IMR-90 (cell line): ENCODE data around the gene UQCRC1. TPM values are rescaled to one million over a fixed set of nuclear protein-coding genes. Genes with fewer than 3 reads are reported as not detected.

Experiments used
- ATAC-seq: fragments of 200-7000 bp; cut with Tn5 transposase; 2 replicates; pipeline ENCODE4 v1.9.1; 2020; ENCODE audit warnings: low read depth, mild to moderate bottlenecking, moderate library complexity
- BruUV-seq: library from RNA; stranded (reverse); fragments of 400-500 nt; replicated peaks from 2 replicates; lab custom pipeline; 2021; lab: Mats Ljungman, UMichigan
- CTCF ChIA-PET: fragments of 300-600 bp; formaldehyde crosslinking; extraction: SDS; loops from one replicate; lab custom pipeline; 2021; ENCODE audit warnings: antibody characterized with exemption; lab: Yijun Ruan, JAX
- POLR2A ChIA-PET: fragments of 300-600 bp; sonication (Branson Sonifier 250); formaldehyde crosslinking; loops from one replicate; lab custom pipeline; 2022; ENCODE audit warnings: antibody characterized with exemption; ENCODE audit not compliant: unreplicated experiment; lab: Charles Lee
- DNase-seq: peaks from one replicate; pipeline ENCODE4 v3.0.0; 2013
- H2AFZ ChIP-seq: replicated peaks from 2 replicates; pipeline ENCODE3; 2013; ENCODE audit warnings: low read length, mild to moderate bottlenecking; ENCODE audit not compliant: poor library complexity
- H2AK5ac ChIP-seq: 2 replicates; pipeline ENCODE4 v1.6.1; 2013; ENCODE audit warnings: low read depth, low read length, inconsistent platforms
- H2AK9ac ChIP-seq: replicated peaks from 2 replicates; pipeline ENCODE3; 2013; ENCODE audit warnings: mild to moderate bottlenecking, low read depth, low read length, moderate library complexity; ENCODE audit not compliant: poor library complexity
- H2BK120ac ChIP-seq: 2 replicates; pipeline ENCODE4 v1.6.1; 2013; ENCODE audit warnings: low read depth, low read length, inconsistent platforms
- H2BK15ac ChIP-seq: 3 replicates; pipeline ENCODE4 v1.6.1; 2013; ENCODE audit warnings: low read depth, low read length, inconsistent platforms
- H2BK20ac ChIP-seq: 2 replicates; pipeline ENCODE4 v1.6.1; 2013; ENCODE audit warnings: low read depth, mild to moderate bottlenecking, inconsistent platforms, low read length, moderate library complexity
- H2BK5ac ChIP-seq: 2 replicates; pipeline ENCODE4 v1.6.1; 2013; ENCODE audit warnings: mild to moderate bottlenecking, low read depth, low read length, inconsistent platforms; ENCODE audit not compliant: poor library complexity, severe bottlenecking
- H3K14ac ChIP-seq: replicated peaks from 2 replicates; pipeline ENCODE4 v1.6.1; 2013; ENCODE audit warnings: low read depth, low read length, inconsistent platforms
- H3K18ac ChIP-seq: 2 replicates; pipeline ENCODE4 v1.6.1; 2013; ENCODE audit warnings: low read depth, low read length, control low read depth
- H3K23ac ChIP-seq: 2 replicates; pipeline ENCODE4 v1.6.1; 2013; ENCODE audit warnings: low read depth, low read length, inconsistent platforms
- H3K27ac ChIP-seq: 2 replicates; pipeline ENCODE4 v1.5.1; 2013; ENCODE audit warnings: mild to moderate bottlenecking, control low read depth, low read length; ENCODE audit not compliant: insufficient read depth
- H3K27me3 ChIP-seq: 2 replicates; pipeline ENCODE4 v1.6.1; 2013; ENCODE audit warnings: low read length; ENCODE audit not compliant: control insufficient read depth, insufficient read depth
- H3K36me3 ChIP-seq: 2 replicates; pipeline ENCODE4 v1.6.1; 2013; ENCODE audit warnings: low read length, mixed read lengths; ENCODE audit not compliant: control insufficient read depth, insufficient read depth
- H3K4ac ChIP-seq: 2 replicates; pipeline ENCODE4 v1.6.1; 2013; ENCODE audit warnings: low read depth, low read length, inconsistent platforms
- H3K4me1 ChIP-seq: 2 replicates; pipeline ENCODE4 v1.6.1; 2013; ENCODE audit warnings: low read length, mixed read lengths; ENCODE audit not compliant: control insufficient read depth, insufficient read depth
- H3K4me2 ChIP-seq: 2 replicates; pipeline ENCODE4 v1.6.1; 2013; ENCODE audit warnings: low read depth, mild to moderate bottlenecking, control low read depth, low read length, moderate library complexity
- H3K4me3 ChIP-seq: 2 replicates; pipeline ENCODE4 v1.5.1; 2013; ENCODE audit warnings: low read depth, mild to moderate bottlenecking, control low read depth, low read length, moderate library complexity; ENCODE audit not compliant: insufficient read depth
- H3K56ac ChIP-seq: 2 replicates; pipeline ENCODE4 v1.6.1; 2013; ENCODE audit warnings: low read length, inconsistent platforms; ENCODE audit not compliant: insufficient read depth; ENCODE audit errors: extremely low read depth
- H3K79me1 ChIP-seq, 2 experiments: 2 replicates each; pipeline ENCODE4 v1.6.1; 2013; ENCODE audit warnings: low read length in 2 of 2, inconsistent platforms in 1 of 2, low read depth in 1 of 2
- H3K9ac ChIP-seq: 2 replicates; pipeline ENCODE4 v1.6.1; 2013; ENCODE audit warnings: low read depth, low read length, control low read depth
- H3K9me1 ChIP-seq: 2 replicates; pipeline ENCODE4 v1.6.1; 2013; ENCODE audit warnings: low read length, inconsistent platforms; ENCODE audit not compliant: insufficient read depth
- H3K9me3 ChIP-seq: 2 replicates; pipeline ENCODE4 v1.6.1; 2013; ENCODE audit warnings: low read length; ENCODE audit not compliant: control insufficient read depth, insufficient read depth
- H4K20me1 ChIP-seq: 2 replicates; pipeline ENCODE4 v1.6.1; 2013; ENCODE audit warnings: low read length, inconsistent platforms; ENCODE audit not compliant: insufficient read depth
- H4K5ac ChIP-seq: 2 replicates; pipeline ENCODE4 v1.6.1; 2013; ENCODE audit warnings: mild to moderate bottlenecking, low read depth, low read length, control low read depth
- H4K8ac ChIP-seq, 2 experiments: 2 replicates each; pipeline ENCODE4 v1.6.1; 2013; ENCODE audit warnings: low read depth in 2 of 2, low read length in 2 of 2, control low read depth in 1 of 2, inconsistent platforms in 1 of 2
- H4K91ac ChIP-seq: 2 replicates; pipeline ENCODE4 v1.6.1; 2013; ENCODE audit warnings: low read depth, low read length, inconsistent platforms; ENCODE audit not compliant: insufficient read depth
- BHLHE40 ChIP-seq: fragments of 150-350 bp; IDR thresholded peaks from 2 replicates; pipeline ENCODE4 v1.6.1; 2016; ENCODE audit warnings: mild to moderate bottlenecking, low read depth, low read length
- CEBPB ChIP-seq: IDR thresholded peaks from 2 replicates; pipeline ENCODE4 v1.6.1; 2012; ENCODE audit warnings: low read depth, low read length, improper control_type of control experiment
- CHD1 ChIP-seq: IDR thresholded peaks from 2 replicates; pipeline ENCODE4 v1.6.1; 2012; ENCODE audit warnings: low read depth, low read length, improper control_type of control experiment
- CTCF ChIP-seq: conservative IDR thresholded peaks from 2 replicates; pipeline ENCODE4 v1.5.1; 2012; ENCODE audit warnings: mild to moderate bottlenecking, low read depth, low read length, improper control_type of control experiment
- ELK1 ChIP-seq: fragments of 150-350 bp; IDR thresholded peaks from 2 replicates; pipeline ENCODE4 v1.6.1; 2016; ENCODE audit warnings: low read depth, mild to moderate bottlenecking, low read length, moderate library complexity, borderline replicate concordance
- FOS ChIP-seq: fragments of 150-350 bp; IDR thresholded peaks from 2 replicates; pipeline ENCODE4 v1.6.1; 2016; ENCODE audit warnings: low read depth, low read length
- MAFK ChIP-seq: IDR thresholded peaks from 2 replicates; pipeline ENCODE4 v1.6.1; 2012; ENCODE audit warnings: low read depth, low read length, improper control_type of control experiment
- MAZ ChIP-seq: IDR thresholded peaks from 2 replicates; pipeline ENCODE4 v1.6.1; 2012; ENCODE audit warnings: low read depth, mild to moderate bottlenecking, low read length, improper control_type of control experiment, moderate library complexity, borderline replicate concordance
- MXI1 ChIP-seq: IDR thresholded peaks from 2 replicates; pipeline ENCODE4 v1.6.1; 2012; ENCODE audit warnings: low read depth, mild to moderate bottlenecking, low read length, moderate library complexity, borderline replicate concordance
- NFE2L2 ChIP-seq: fragments of 150-350 bp; IDR thresholded peaks from 2 replicates; pipeline ENCODE4 v1.6.1; 2016; ENCODE audit warnings: low read depth, mild to moderate bottlenecking, low read length
- POLR2A ChIP-seq: IDR thresholded peaks from 2 replicates; pipeline ENCODE4 v1.6.1; 2012; ENCODE audit warnings: mild to moderate bottlenecking, low read depth, low read length
- RAD21 ChIP-seq: IDR thresholded peaks from 2 replicates; pipeline ENCODE4 v1.6.1; 2012; ENCODE audit warnings: low read length, improper control_type of control experiment
- RCOR1 ChIP-seq: IDR thresholded peaks from 2 replicates; pipeline ENCODE4 v1.6.1; 2012; ENCODE audit warnings: mild to moderate bottlenecking, low read length, improper control_type of control experiment; ENCODE audit not compliant: insufficient replicate concordance
- RFX5 ChIP-seq: IDR thresholded peaks from 2 replicates; pipeline ENCODE4 v1.8.0; 2012; ENCODE audit warnings: low read depth, mild to moderate bottlenecking, low read length, moderate library complexity
- SMC3 ChIP-seq: fragments of 150-350 bp; IDR thresholded peaks from 2 replicates; pipeline ENCODE4 v1.6.1; 2016; ENCODE audit warnings: low read depth, mild to moderate bottlenecking, antibody characterized with exemption, low read length, moderate library complexity
- USF2 ChIP-seq: fragments of 150-350 bp; IDR thresholded peaks from 2 replicates; pipeline ENCODE4 v1.6.1; 2017; ENCODE audit warnings: mild to moderate bottlenecking, antibody characterized with exemption, low read length, low read depth
- WGBS, 2 experiments: methylation state at CpG; one replicate each; pipeline versions ENCODE4 v1.1.5 to v1.1.7; 2013; ENCODE audit warnings: missing lambda C conversion rate in 2 of 2; ENCODE audit not compliant: insufficient read length in 1 of 2; ENCODE audit errors: extremely low coverage in 2 of 2; 5-methylcytosine and 5-hydroxymethylcytosine counted together
- dilution Hi-C: fragments of 300-500 bp; cut with HindIII; formaldehyde crosslinking; loops from one replicate; pipeline ENCODE4 v1.14.3; 2018; ENCODE audit warnings: low sequenced_read_pairs; ENCODE audit not compliant: unreplicated experiment
- in situ Hi-C: fragments of 300-500 bp; cut with MboI; formaldehyde crosslinking; loops from 3 replicates; pipeline ENCODE4 v1.14.3; 2019; ENCODE audit warnings: low sequenced_read_pairs, inconsistent platforms, mixed read lengths
- intact Hi-C: fragments of 100-400 bp; cut with micrococcal nuclease; formaldehyde crosslinking; loops from 2 replicates; pipeline ENCODE4 v1.10.0; 2022
- polyA plus RNA-seq, 3 experiments: library from polyadenylated mRNA; depleted of rRNA; stranded (reverse); fragments of >200 nt; gene quantifications; 2 replicates each; pipeline ENCODE4 v1.2.3, GENCODE V29; 2012; ENCODE audit warnings: low replicate concordance in 1 of 3
- total RNA-seq: library from RNA; depleted of rRNA; stranded (reverse); fragments of >200 nt; gene quantifications from 2 replicates; pipeline ENCODE4 v1.2.3, GENCODE V29; 2012

The UQCRC1 gene
- total and polyA plus RNA-seq, 2 of the 4 experiments (the other 2 are of a cell fraction): 474 to 1,365 TPM

GRCh38 chr3:48584836-48585235 is 24.6 kb downstream of the UQCRC1 start:
- no peaks in the 10 kb centered on the region; the same call in 1 of the 2 replicates for H4K20me1 ChIP-seq
- H4K91ac ChIP-seq: no peak overlapping the region
- in situ Hi-C loops: no loop called here
- no peak overlapping the region for H2BK120ac ChIP-seq
- H3K9me3 ChIP-seq: no peaks in the 10 kb centered on the region
- no peaks in the 10 kb centered on the region for H3K27me3 ChIP-seq
- no peak for TF ChIP-seq USF2
- TF ChIP-seq CEBPB: no peak
- no peak for TF ChIP-seq RCOR1
- no peak for TF ChIP-seq RFX5
- TF ChIP-seq MAFK: no peak
- no peak for TF ChIP-seq CTCF
- TF ChIP-seq POLR2A: no peak
- no peak for TF ChIP-seq SMC3
- no peak for TF ChIP-seq ELK1
- TF ChIP-seq CHD1: no peak
- TF ChIP-seq FOS: no peak
- TF ChIP-seq BHLHE40: no peak
- TF ChIP-seq NFE2L2: no peak
- TF ChIP-seq RAD21: no peak
- TF ChIP-seq MXI1: no peak
- no peak for TF ChIP-seq MAZ
- no peak overlapping the region for H3K4me3 ChIP-seq
- no peak overlapping the region for H3K4ac ChIP-seq
- H3K9ac ChIP-seq: no peak overlapping the region
- 80% methylated on average over 2 of the region's 9 CpGs; no CpG with 5 or more reads in 1 of the 2 experiments for WGBS, 2 experiments
- BruUV-seq: no TSS peak
- H2BK5ac ChIP-seq: no peak overlapping the region
- H4K5ac ChIP-seq: no peak overlapping the region
- dilution Hi-C loops: no loop called here
- intact Hi-C loops: no loop called here
- 0 out of 2 replicates have a peak, but pooled peaks cover 3% of the 10 kb centered on the region for H3K9me1 ChIP-seq
- no peaks in the 10 kb centered on the region for H3K4me1 ChIP-seq
- no peak overlapping the region for H2BK20ac ChIP-seq
- H3K79me1 ChIP-seq: peaks cover 3 to 36% of the 10 kb centered on the region in 2 experiments; a peak in 3 of 4 replicates
- no peak overlapping the region for H3K23ac ChIP-seq
- H3K36me3 ChIP-seq: peaks cover 88% of the 10 kb centered on the region
- no peak overlapping the region for H3K27ac ChIP-seq
- no peak overlapping the region for H2AK9ac ChIP-seq
- H2AK5ac ChIP-seq: no peak overlapping the region
- no peak overlapping the region for H3K18ac ChIP-seq
- CTCF ChIA-PET: interaction anchor here (0.6 kb wide), 1 partner anchor 193 kb away, joined by 3 read pairs; no protein-coding TSS in a partner anchor
- no peak overlapping the region for H3K4me2 ChIP-seq
- H3K14ac ChIP-seq: no peak overlapping the region
- POLR2A ChIA-PET: no interaction called here
- no peak overlapping the region for H2BK15ac ChIP-seq
- H4K8ac ChIP-seq: no peak overlapping the region
- no peak overlapping the region for H3K56ac ChIP-seq
- no peak overlapping the region for H2AFZ ChIP-seq
- DNase-seq: no peak
- no peak for ATAC-seq
